ENCODE measurements around the gene EFS. TPM values are rescaled to one million over a fixed set of nuclear protein-coding genes. Genes with fewer than 3 reads are reported as not detected.
A peak's percentile ranks its signal among the peaks of the same experiment; 100 is the strongest.

The EFS gene
- total RNA-seq, 6 donors from 2014 or later: 4.1 to 18.9 (median 9.3) TPM

DNA sequence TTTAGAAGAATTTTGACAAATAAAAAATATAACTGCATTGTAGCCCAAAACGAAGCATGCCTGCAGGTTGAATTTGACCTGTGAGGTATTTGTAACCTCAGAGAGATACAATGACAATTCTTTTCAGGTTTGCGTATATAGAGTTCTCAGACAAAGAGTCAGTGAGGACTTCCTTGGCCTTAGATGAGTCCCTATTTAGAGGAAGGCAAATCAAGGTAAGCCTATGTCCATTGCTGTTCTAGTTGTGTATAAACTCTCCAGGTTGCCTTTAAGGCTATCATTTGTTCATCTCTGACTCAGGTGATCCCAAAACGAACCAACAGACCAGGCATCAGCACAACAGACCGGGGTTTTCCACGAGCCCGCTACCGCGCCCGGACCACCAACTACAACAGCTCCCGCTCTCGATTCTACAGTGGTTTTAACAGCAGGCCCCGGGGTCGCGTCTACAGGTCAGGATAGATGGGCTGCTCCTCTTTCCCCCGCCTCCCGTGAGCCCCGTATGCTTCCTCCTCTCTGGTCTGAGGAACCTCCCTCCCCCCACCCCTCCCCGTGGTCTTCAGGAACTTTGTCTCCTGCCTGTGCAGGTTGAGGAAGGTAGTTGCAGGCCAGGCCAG is 41.0 kb downstream of the EFS start:
- Histone ChIP-seq H3K4me1 (peaks cover 14 to 23% (median 21%) of the 10 kb centered on the region in 4 donors), H3K27me3 (no peaks in the 10 kb centered on the region), H3K9me3 (no peaks in the 10 kb centered on the region), H3K27ac (no peak overlapping the region), H3K4me3 (no peak overlapping the region), H3K36me3 (peaks cover 0 to 39% (median 30%) of the 10 kb centered on the region in 4 donors)
- DNase-seq (peak in 1 of 2 donors; percentile 68), ATAC-seq (ENCODE audit: low FRiP score in 2 of 2) (no peak)
- 83 to 89% methylated on average over 18 of the region's 18 CpGs for WGBS, 2 donors
- TF ChIP-seq POLR2AphosphoS5 (IDR thresholded peaks at IDR 0.05): no peak
- TF ChIP-seq EP300 (IDR thresholded peaks at IDR 0.05): no peak
- TF ChIP-seq POLR2A (IDR thresholded peaks at IDR 0.05): no peak
- TF ChIP-seq, protein P1, sequence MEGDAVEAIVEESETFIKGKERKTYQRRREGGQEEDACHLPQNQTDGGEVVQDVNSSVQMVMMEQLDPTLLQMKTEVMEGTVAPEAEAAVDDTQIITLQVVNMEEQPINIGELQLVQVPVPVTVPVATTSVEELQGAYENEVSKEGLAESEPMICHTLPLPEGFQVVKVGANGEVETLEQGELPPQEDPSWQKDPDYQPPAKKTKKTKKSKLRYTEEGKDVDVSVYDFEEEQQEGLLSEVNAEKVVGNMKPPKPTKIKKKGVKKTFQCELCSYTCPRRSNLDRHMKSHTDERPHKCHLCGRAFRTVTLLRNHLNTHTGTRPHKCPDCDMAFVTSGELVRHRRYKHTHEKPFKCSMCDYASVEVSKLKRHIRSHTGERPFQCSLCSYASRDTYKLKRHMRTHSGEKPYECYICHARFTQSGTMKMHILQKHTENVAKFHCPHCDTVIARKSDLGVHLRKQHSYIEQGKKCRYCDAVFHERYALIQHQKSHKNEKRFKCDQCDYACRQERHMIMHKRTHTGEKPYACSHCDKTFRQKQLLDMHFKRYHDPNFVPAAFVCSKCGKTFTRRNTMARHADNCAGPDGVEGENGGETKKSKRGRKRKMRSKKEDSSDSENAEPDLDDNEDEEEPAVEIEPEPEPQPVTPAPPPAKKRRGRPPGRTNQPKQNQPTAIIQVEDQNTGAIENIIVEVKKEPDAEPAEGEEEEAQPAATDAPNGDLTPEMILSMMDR (IDR thresholded peaks at IDR 0.05): no peak

DNA sequence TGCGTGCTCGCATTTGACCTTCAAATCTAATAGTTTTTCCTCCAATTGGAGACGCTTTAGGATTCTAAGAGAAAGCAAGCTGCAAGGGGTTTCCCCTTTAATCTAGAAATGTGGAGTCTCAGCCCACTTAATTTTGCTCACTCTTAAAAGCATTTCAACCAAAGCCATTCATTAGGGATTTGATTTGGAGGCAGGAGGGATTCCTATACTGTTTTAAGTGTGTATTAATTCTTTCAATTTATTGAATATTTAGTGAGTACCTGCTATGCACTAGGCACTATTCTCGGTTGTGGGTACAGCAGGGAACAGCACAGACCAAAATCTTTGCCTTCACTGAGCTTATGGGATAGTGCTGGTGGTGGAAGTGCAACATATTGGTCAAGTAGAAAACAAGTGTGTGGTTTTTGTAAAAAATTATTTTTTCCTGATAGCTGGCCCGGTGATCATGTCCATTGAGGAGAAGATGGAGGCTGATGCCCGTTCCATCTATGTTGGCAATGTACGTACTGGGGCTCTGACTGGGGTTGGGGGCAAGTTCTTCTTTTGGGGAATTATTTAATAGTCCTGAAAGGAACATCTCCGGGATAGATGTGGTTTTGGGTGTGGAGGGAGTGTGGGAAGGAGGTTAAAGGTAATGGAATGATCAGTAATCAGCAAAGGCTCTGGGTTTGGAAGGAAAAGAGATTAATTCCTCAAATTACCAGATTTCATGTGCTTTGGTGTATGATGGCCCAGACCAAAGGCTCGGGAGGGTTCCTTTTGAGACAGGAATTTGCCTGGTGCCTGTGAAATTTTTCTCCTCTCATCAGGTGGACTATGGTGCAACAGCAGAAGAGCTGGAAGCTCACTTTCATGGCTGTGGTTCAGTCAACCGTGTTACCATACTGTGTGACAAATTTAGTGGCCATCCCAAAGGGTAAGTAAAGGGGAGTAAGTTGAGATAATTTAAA is 42.1 kb downstream of the EFS start:
- Histone ChIP-seq H3K36me3 (peaks cover 0 to 40% (median 30%) of the 10 kb centered on the region in 4 donors), H3K4me1 (peaks cover 14 to 23% (median 21%) of the 10 kb centered on the region in 4 donors), H3K27ac (peak overlapping the region in 2 of 4 donors; percentile 99), H3K9me3 (no peaks in the 10 kb centered on the region), H3K4me3 (peak overlapping the region; percentile 87 to 97 (median 92)), H3K27me3 (no peaks in the 10 kb centered on the region)
- ATAC-seq (ENCODE audit: low FRiP score in 2 of 2): no peak
- WGBS, 2 donors: 55% methylated on average over 10 of the region's 10 CpGs
- no peak for DNase-seq
- TF ChIP-seq POLR2A (IDR thresholded peaks at IDR 0.05) (no peak), EP300 (IDR thresholded peaks at IDR 0.05) (no peak), POLR2AphosphoS5 (IDR thresholded peaks at IDR 0.05) (no peak)
- TF ChIP-seq, protein P1 (IDR thresholded peaks at IDR 0.05): no peak

DNA sequence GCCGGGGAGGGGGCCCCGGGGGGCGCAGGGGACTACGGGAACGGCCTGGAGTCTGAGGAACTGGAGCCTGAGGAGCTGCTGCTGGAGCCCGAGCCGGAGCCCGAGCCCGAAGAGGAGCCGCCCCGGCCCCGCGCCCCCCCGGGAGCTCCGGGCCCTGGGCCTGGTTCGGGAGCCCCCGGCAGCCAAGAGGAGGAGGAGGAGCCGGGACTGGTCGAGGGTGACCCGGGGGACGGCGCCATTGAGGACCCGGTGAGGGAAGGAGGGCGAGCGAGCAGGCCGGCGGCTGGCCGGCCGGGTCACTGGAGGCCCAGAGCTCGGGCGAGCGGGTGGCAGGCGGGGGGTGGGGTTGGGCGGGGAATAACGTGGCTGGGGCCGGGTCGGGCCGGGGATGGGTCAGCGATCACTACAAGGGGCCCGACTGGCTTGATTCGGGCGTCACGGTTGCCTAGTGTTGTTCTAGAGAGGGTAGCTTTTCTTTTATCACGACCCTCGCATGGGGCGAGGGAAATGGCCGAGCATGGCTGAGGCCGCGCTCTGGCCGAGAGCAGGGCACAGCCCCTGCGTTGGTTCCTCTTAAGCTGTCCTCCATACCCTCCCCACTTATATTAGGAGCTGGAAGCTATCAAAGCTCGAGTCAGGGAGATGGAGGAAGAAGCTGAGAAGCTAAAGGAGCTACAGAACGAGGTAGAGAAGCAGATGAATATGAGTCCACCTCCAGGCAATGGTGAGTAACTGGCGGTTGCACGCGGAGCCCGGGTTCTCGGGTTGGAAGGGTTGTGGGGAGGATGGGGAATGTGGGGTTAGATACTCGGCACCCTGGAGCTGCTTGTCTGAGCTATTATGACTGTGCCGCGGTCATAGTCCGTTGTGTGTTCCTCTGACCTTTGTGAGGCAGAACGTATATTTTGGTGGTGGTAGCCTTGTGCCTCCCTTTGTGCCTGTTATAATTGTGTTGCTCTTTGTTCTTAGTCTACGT is 43.1 kb downstream of the EFS start:
- WGBS, 2 donors: 1% methylated on average over 16 to 49 of the region's 64 CpGs

More for the DNA sequence above, 43.1 kb downstream of the EFS start:
- Histone ChIP-seq H3K4me3 (peak overlapping the region; percentile 87 to 97 (median 92)), H3K27me3 (no peaks in the 10 kb centered on the region), H3K9me3 (no peaks in the 10 kb centered on the region), H3K27ac (peak overlapping the region; percentile 95 to 99 (median 99)), H3K4me1 (peaks cover 14 to 23% (median 21%) of the 10 kb centered on the region in 4 donors), H3K36me3 (peaks cover 0 to 43% (median 30%) of the 10 kb centered on the region in 4 donors)
- ATAC-seq (ENCODE audit: low FRiP score in 2 of 2) (peak in 1 of 2 donors; percentile 59), DNase-seq (peak in 1 of 2 donors; percentile 36)
- TF ChIP-seq EP300 (IDR thresholded peaks at IDR 0.05) (peak in 1 of 4 donors; percentile 3), POLR2AphosphoS5 (IDR thresholded peaks at IDR 0.05) (peak in 1 of 2 donors; percentile 14), POLR2A (IDR thresholded peaks at IDR 0.05) (no peak)
- TF ChIP-seq, protein P1 (IDR thresholded peaks at IDR 0.05): no peak
